Naive thymus-derived CD4-positive, alpha-beta T cell (primary cell): ENCODE results near the gene KAZN. TPM values are rescaled to one million over a fixed set of nuclear protein-coding genes. Genes with fewer than 3 reads are reported as not detected.

Experiments used
- ATAC-seq: fragments of 150-1000 bp; cut with Tn5 transposase; 2 replicates; pipeline ENCODE4 v1.10.0; 2021; ENCODE audit warnings: mild to moderate bottlenecking, moderate library complexity
- CTCF ChIA-PET: fragments of 350-600 bp; sonication (Branson Sonifier 250); formaldehyde crosslinking; loops from one replicate; lab custom pipeline; 2021; ENCODE audit warnings: antibody characterized with exemption; lab: Charles Lee
- POLR2A ChIA-PET: fragments of 350-600 bp; sonication (Branson Sonifier 250); formaldehyde crosslinking; loops from one replicate; lab custom pipeline; 2021; ENCODE audit warnings: antibody characterized with exemption, inconsistent platforms; lab: Charles Lee
- DNase-seq, 9 donors: peaks; one replicate each; pipeline versions ENCODE4 v3.0.0 to v3.0.0-alpha.2; 2020 to 2022; ENCODE audit warnings: mixed read lengths in 1 of 9
- H3K27ac ChIP-seq: one replicate; pipeline ENCODE4 v1.7.0; 2013; ENCODE audit warnings: mild to moderate bottlenecking, low read depth, low read length, moderate library complexity
- H3K27me3 ChIP-seq, 2 donors: one replicate each; pipeline ENCODE4 v1.7.0; 2013; ENCODE audit warnings: low read length in 2 of 2, mild to moderate bottlenecking in 2 of 2, moderate library complexity in 2 of 2; ENCODE audit not compliant: control insufficient read depth in 2 of 2, insufficient read depth in 2 of 2
- H3K36me3 ChIP-seq, 3 experiments: 1 replicate in 2 of 3; 2 replicates in 1 of 3; pipeline ENCODE4 v1.7.0; 2013; ENCODE audit warnings: low read length in 3 of 3, mild to moderate bottlenecking in 3 of 3, moderate library complexity in 1 of 3; ENCODE audit not compliant: insufficient read depth in 3 of 3, control insufficient read depth in 2 of 3
- H3K4me1 ChIP-seq, 2 donors: one replicate each; pipeline ENCODE4 v1.7.0; 2013; ENCODE audit warnings: low read length in 2 of 2, mild to moderate bottlenecking in 2 of 2, moderate library complexity in 1 of 2; ENCODE audit not compliant: control insufficient read depth in 2 of 2, insufficient read depth in 2 of 2
- H3K4me3 ChIP-seq: 2 replicates; pipeline ENCODE4 v1.7.0; 2013; ENCODE audit warnings: mild to moderate bottlenecking, low read length
- H3K9me3 ChIP-seq, 3 experiments: 1 replicate in 2 of 3; 2 replicates in 1 of 3; pipeline ENCODE4 v1.7.0; 2013; ENCODE audit warnings: low read length in 3 of 3; ENCODE audit not compliant: control insufficient read depth in 2 of 3
- H3K27ac Mint-ChIP-seq, 9 donors: one replicate each; pipeline ENCODE4 v1.8.0; 2020 to 2022; ENCODE audit warnings: mixed read lengths in 9 of 9, mild to moderate bottlenecking in 8 of 9, moderate library complexity in 5 of 9, inconsistent platforms in 2 of 9
- H3K27me3 Mint-ChIP-seq, 5 donors: one replicate each; pipeline ENCODE4 v1.8.0; 2021 to 2022; ENCODE audit warnings: mixed read lengths in 5 of 5, mild to moderate bottlenecking in 1 of 5
- H3K36me3 Mint-ChIP-seq, 5 donors: one replicate each; pipeline ENCODE4 v1.8.0; 2020 to 2022; ENCODE audit warnings: mixed read lengths in 5 of 5, mild to moderate bottlenecking in 3 of 5, inconsistent platforms in 1 of 5
- H3K4me1 Mint-ChIP-seq, 7 donors: one replicate each; pipeline ENCODE4 v1.8.0; 2020 to 2022; ENCODE audit warnings: mixed read lengths in 7 of 7, mild to moderate bottlenecking in 3 of 7, inconsistent platforms in 1 of 7
- H3K4me3 Mint-ChIP-seq, 10 donors: one replicate each; pipeline ENCODE4 v1.8.0; 2020 to 2022; ENCODE audit warnings: mild to moderate bottlenecking in 10 of 10, mixed read lengths in 10 of 10, moderate library complexity in 6 of 10, inconsistent platforms in 2 of 10
- H3K9me3 Mint-ChIP-seq, 11 donors: one replicate each; pipeline ENCODE4 v1.8.0; 2020 to 2022; ENCODE audit warnings: mixed read lengths in 11 of 11, mild to moderate bottlenecking in 4 of 11, inconsistent platforms in 1 of 11, moderate library complexity in 1 of 11
- intact Hi-C, 2 donors: fragments of 100-400 bp; cut with micrococcal nuclease; formaldehyde crosslinking; loops; one replicate each; pipeline ENCODE4 v1.15.1; 2023
- polyA plus RNA-seq, 2 donors: library from polyadenylated mRNA; unstranded; fragments of 300-500 nt; fragmentation: Illumina TruSeq; gene quantifications; one replicate each; pipeline ENCODE4 v1.2.3, GENCODE V29; 2021
- total RNA-seq, 6 experiments: library from RNA in 5 of 6; stranded (reverse) in 5 of 6; gene quantifications; 1 replicate in 5 of 6; 2 replicates in 1 of 6; pipeline ENCODE4 v1.2.3 and lab custom pipeline; 2021 to 2026

Gene KAZN
- total and polyA plus RNA-seq, 7 experiments from 2014 or later: 0.08 to 0.87 (median 0.30) TPM

DNA sequence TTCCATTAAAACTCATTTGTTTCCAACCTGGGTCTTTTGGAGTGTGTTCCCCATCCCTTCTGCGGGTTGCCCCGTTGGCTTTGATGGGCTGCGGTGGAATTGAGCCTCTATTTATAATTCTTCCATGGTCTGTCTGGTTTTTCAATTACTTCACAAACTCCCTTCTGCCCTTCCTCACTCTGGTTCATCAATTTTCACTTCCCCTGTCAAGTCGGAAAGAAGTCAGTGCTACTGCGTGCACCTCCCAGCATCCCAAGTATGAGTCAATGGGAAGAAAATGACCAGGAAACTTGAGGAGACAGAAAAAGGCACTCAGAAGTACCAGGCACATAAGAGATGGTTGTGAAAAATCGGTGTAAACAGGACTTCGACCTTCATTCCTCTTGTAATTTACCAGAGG is 126.2 kb downstream of the KAZN start:
- H3K27ac Mint-ChIP-seq: no peak overlapping the region
- Histone ChIP-seq H3K9me3 (no peaks in the 10 kb centered on the region), H3K4me3 (no peak overlapping the region), H3K27me3 (no peaks in the 10 kb centered on the region), H3K27ac (no peak overlapping the region), H3K4me1 (no peaks in the 10 kb centered on the region), H3K36me3 (no peaks in the 10 kb centered on the region)
- H3K27me3 Mint-ChIP-seq: peaks cover 0 to 24% (median 13%) of the 10 kb centered on the region in 5 donors
- no peaks in the 10 kb centered on the region for H3K36me3 Mint-ChIP-seq
- ATAC-seq (no peak), DNase-seq (no peak)
- no peak overlapping the region for H3K4me3 Mint-ChIP-seq
- POLR2A ChIA-PET: no interaction called here
- CTCF ChIA-PET: interaction anchor here (0.7 kb wide), 1 partner anchor 16 kb away, joined by 3 read pairs; no protein-coding TSS in a partner anchor
- intact Hi-C loops: no loop called here
- peaks cover 0 to 10% (median 0%) of the 10 kb centered on the region in 11 donors for H3K9me3 Mint-ChIP-seq
- H3K4me1 Mint-ChIP-seq: peaks cover 0 to 2% (median 0%) of the 10 kb centered on the region in 7 donors

- DNase-seq: no peak
Measured at GRCh38 chr1:14725238-14725637, 126.8 kb downstream of the KAZN start.

DNA sequence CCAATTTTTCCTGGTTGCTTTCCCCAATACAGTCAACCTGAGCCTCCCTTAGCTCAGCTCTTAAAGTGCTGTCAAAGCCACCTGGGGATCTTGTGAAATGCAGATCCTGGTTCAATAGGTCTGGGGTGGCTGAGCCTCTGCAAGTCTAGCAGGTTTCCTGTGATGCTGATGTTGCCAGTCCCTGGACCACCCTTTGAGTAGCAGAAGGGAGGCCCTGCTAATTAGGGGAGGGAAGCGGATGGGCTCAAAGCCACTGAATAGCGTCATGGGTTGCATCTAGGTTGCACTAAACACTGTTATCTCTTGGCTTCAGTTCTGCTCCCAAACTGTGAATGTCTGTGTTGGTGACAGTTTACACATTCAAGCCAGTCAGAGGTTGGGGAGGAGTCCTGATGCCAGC is 127.2 kb downstream of the KAZN start:
- ChIA-PET CTCF (no interaction called here), POLR2A (no interaction called here)
- H3K4me1 Mint-ChIP-seq: peaks cover 0 to 2% (median 0%) of the 10 kb centered on the region in 7 donors
- Histone ChIP-seq H3K36me3 (no peaks in the 10 kb centered on the region), H3K27ac (no peak overlapping the region), H3K9me3 (no peaks in the 10 kb centered on the region), H3K4me3 (no peak overlapping the region), H3K27me3 (no peaks in the 10 kb centered on the region), H3K4me1 (no peaks in the 10 kb centered on the region)
- no peak for ATAC-seq
- no peak for DNase-seq
- H3K27me3 Mint-ChIP-seq: peaks cover 0 to 21% (median 10%) of the 10 kb centered on the region in 5 donors
- intact Hi-C loops: no loop called here
- no peaks in the 10 kb centered on the region for H3K36me3 Mint-ChIP-seq
- H3K4me3 Mint-ChIP-seq: no peak overlapping the region
- no peak overlapping the region for H3K27ac Mint-ChIP-seq
- peaks cover 0 to 7% (median 0%) of the 10 kb centered on the region in 11 donors for H3K9me3 Mint-ChIP-seq

More at GRCh38 chr1:14725238-14725637, 126.8 kb downstream of the KAZN start:
- Histone ChIP-seq H3K9me3 (no peaks in the 10 kb centered on the region), H3K36me3 (no peaks in the 10 kb centered on the region), H3K27me3 (no peaks in the 10 kb centered on the region), H3K4me1 (no peaks in the 10 kb centered on the region), H3K27ac (no peak overlapping the region), H3K4me3 (no peak overlapping the region)
- CTCF ChIA-PET: no interaction called here
- intact Hi-C loops: no loop called here
- ATAC-seq: no peak
- Mint-ChIP-seq H3K4me1 (peaks cover 0 to 2% (median 0%) of the 10 kb centered on the region in 7 donors), H3K27ac (no peak overlapping the region), H3K4me3 (no peak overlapping the region), H3K27me3 (peaks cover 0 to 24% (median 10%) of the 10 kb centered on the region in 5 donors), H3K36me3 (no peaks in the 10 kb centered on the region), H3K9me3 (peaks cover 0 to 10% (median 0%) of the 10 kb centered on the region in 11 donors)
- POLR2A ChIA-PET: no interaction called here

DNA sequence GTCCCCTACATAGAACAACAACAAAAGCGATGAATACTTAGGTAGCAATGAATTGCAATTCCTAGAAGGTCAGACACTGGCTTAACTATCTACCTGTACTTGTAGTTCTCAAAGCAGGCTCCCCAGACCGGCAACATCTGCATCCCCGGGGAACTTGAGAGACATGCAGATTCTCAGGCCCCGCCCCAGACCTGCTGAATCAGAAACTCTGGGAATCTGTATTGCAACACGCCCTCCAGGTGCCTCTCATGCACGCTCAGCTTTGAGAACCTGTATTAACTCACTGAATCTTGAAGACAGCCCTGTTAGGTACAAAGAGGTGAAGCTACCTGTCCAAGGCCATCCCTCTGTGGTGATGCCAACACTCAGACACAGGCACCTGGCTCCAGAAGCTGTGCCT is 128.1 kb downstream of the KAZN start:
- intact Hi-C loops: no loop called here
- Mint-ChIP-seq H3K27ac (no peak overlapping the region), H3K36me3 (no peaks in the 10 kb centered on the region), H3K9me3 (peaks cover 0 to 4% (median 0%) of the 10 kb centered on the region in 11 donors), H3K4me3 (no peak overlapping the region), H3K4me1 (peaks cover 0 to 2% (median 0%) of the 10 kb centered on the region in 7 donors), H3K27me3 (peaks cover 0 to 18% (median 10%) of the 10 kb centered on the region in 5 donors)
- CTCF ChIA-PET: no interaction called here
- ATAC-seq (no peak), DNase-seq (no peak)
- Histone ChIP-seq H3K9me3 (no peaks in the 10 kb centered on the region), H3K36me3 (no peaks in the 10 kb centered on the region), H3K27ac (no peak overlapping the region), H3K4me3 (no peak overlapping the region), H3K4me1 (no peaks in the 10 kb centered on the region), H3K27me3 (no peaks in the 10 kb centered on the region)
- POLR2A ChIA-PET: no interaction called here

- H3K27ac ChIP-seq: no peak overlapping the region
- H3K27me3 Mint-ChIP-seq: peaks cover 0 to 14% (median 5%) of the 10 kb centered on the region in 5 donors
- H3K36me3 ChIP-seq: no peaks in the 10 kb centered on the region
- H3K4me3 Mint-ChIP-seq: no peak overlapping the region
- ChIA-PET POLR2A (no interaction called here), CTCF (no interaction called here)
- DNase-seq (no peak), ATAC-seq (no peak)
- H3K9me3 ChIP-seq: no peaks in the 10 kb centered on the region
- intact Hi-C loops: no loop called here
- H3K27me3 ChIP-seq: no peaks in the 10 kb centered on the region
- H3K36me3 Mint-ChIP-seq: no peaks in the 10 kb centered on the region
- H3K4me1 Mint-ChIP-seq: peaks cover 0 to 2% (median 0%) of the 10 kb centered on the region in 7 donors
- no peak overlapping the region for H3K27ac Mint-ChIP-seq
- peaks cover 0 to 4% (median 0%) of the 10 kb centered on the region in 11 donors for H3K9me3 Mint-ChIP-seq
- no peak overlapping the region for H3K4me3 ChIP-seq
- no peaks in the 10 kb centered on the region for H3K4me1 ChIP-seq
Measured at GRCh38 chr1:14728516-14728915, 130.0 kb downstream of the KAZN start.

DNA sequence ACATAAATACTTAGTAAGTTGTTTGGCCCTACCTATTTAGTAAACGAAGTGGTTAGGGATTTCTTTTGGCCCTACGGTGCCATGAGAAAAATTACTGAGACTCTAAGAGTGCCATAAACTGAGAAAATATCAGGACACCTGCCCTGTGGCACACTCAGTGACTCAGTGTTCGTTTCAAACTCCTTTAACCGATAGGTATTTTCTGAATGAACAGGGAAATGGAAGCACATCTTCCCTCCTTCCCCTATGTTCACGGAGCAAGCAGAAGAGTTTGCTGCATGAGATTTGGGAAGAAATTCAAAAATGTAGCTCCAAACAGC is 134.2 kb downstream of the KAZN start:
- CTCF ChIA-PET: no interaction called here

GRCh38 chr1:14733048-14733778 is 134.7 kb downstream of the KAZN start:
- H3K4me3 Mint-ChIP-seq: no peak overlapping the region
- ATAC-seq: no peak

More for the DNA sequence above, 134.2 kb downstream of the KAZN start:
- intact Hi-C loops: no loop called here
- Mint-ChIP-seq H3K27ac (no peak overlapping the region), H3K9me3 (no peaks in the 10 kb centered on the region), H3K27me3 (peaks cover 0 to 32% (median 15%) of the 10 kb centered on the region in 5 donors), H3K4me3 (no peak overlapping the region), H3K36me3 (no peaks in the 10 kb centered on the region), H3K4me1 (peaks cover 0 to 3% (median 0%) of the 10 kb centered on the region in 7 donors)
- H3K4me3 ChIP-seq: no peak overlapping the region
- no peaks in the 10 kb centered on the region for H3K9me3 ChIP-seq
- no peaks in the 10 kb centered on the region for H3K27me3 ChIP-seq
- DNase-seq: no peak
- no peak overlapping the region for H3K27ac ChIP-seq
- no peaks in the 10 kb centered on the region for H3K4me1 ChIP-seq
- POLR2A ChIA-PET: no interaction called here
- no peak for ATAC-seq
- H3K36me3 ChIP-seq: no peaks in the 10 kb centered on the region

More at GRCh38 chr1:14733048-14733778, 134.7 kb downstream of the KAZN start:
- H3K4me3 ChIP-seq: no peak overlapping the region
- Mint-ChIP-seq H3K27me3 (peaks cover 0 to 37% (median 15%) of the 10 kb centered on the region in 5 donors), H3K36me3 (no peaks in the 10 kb centered on the region), H3K27ac (no peak overlapping the region), H3K4me1 (peaks cover 0 to 3% (median 0%) of the 10 kb centered on the region in 7 donors), H3K9me3 (no peaks in the 10 kb centered on the region)
- H3K27me3 ChIP-seq: no peaks in the 10 kb centered on the region
- POLR2A ChIA-PET: no interaction called here
- no peak overlapping the region for H3K27ac ChIP-seq
- H3K36me3 ChIP-seq: no peaks in the 10 kb centered on the region
- CTCF ChIA-PET: no interaction called here
- H3K9me3 ChIP-seq: no peaks in the 10 kb centered on the region
- intact Hi-C loops: no loop called here
- DNase-seq: no peak
- H3K4me1 ChIP-seq: no peaks in the 10 kb centered on the region
